Measurements from ENCODE around the gene ZFAND2A. TPM values are rescaled to one million over a fixed set of nuclear protein-coding genes. Genes with fewer than 3 reads are reported as not detected.

Gene ZFAND2A
- polyA plus RNA-seq, 2 of the 4 experiments (the other 2 are of a cell fraction) = 44.1 to 88.6 TPM

- no peak for DNase-seq (ENCODE audit: low read depth in 1 of 2, low spot score in 1 of 2)
- Histone ChIP-seq H3K4me1 (peaks cover 5% of the 10 kb centered on the region; the same call in 2 of the 3 replicates), H3K9me3 (no peaks in the 10 kb centered on the region), H3K4me3 (no peak overlapping the region), H3K27ac (no peak overlapping the region), H3K4me2 (no peak overlapping the region)
- no peak for TF ChIP-seq CBX2 (IDR thresholded peaks at IDR 0.05; ENCODE audit: borderline replicate concordance, low read depth)
- TF ChIP-seq, protein P1, sequence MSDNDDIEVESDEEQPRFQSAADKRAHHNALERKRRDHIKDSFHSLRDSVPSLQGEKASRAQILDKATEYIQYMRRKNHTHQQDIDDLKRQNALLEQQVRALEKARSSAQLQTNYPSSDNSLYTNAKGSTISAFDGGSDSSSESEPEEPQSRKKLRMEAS (IDR thresholded peaks at IDR 0.05) = no peak
- TF ChIP-seq FOXS1 (CRISPR knock-in tag; IDR thresholded peaks at IDR 0.05) = no peak
- TF ChIP-seq, protein P2, sequence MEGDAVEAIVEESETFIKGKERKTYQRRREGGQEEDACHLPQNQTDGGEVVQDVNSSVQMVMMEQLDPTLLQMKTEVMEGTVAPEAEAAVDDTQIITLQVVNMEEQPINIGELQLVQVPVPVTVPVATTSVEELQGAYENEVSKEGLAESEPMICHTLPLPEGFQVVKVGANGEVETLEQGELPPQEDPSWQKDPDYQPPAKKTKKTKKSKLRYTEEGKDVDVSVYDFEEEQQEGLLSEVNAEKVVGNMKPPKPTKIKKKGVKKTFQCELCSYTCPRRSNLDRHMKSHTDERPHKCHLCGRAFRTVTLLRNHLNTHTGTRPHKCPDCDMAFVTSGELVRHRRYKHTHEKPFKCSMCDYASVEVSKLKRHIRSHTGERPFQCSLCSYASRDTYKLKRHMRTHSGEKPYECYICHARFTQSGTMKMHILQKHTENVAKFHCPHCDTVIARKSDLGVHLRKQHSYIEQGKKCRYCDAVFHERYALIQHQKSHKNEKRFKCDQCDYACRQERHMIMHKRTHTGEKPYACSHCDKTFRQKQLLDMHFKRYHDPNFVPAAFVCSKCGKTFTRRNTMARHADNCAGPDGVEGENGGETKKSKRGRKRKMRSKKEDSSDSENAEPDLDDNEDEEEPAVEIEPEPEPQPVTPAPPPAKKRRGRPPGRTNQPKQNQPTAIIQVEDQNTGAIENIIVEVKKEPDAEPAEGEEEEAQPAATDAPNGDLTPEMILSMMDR (IDR thresholded peaks at IDR 0.05) = no peak
- TF ChIP-seq POLR2AphosphoS2 (conservative IDR thresholded peaks at IDR 0.05; ENCODE audit: low read length) = no peak
- 76% methylated on average over 6 of the region's 6 CpGs for WGBS (ENCODE audit: missing lambda C conversion rate)
- FAIRE-seq = no peak
- ChIA-PET CTCF (interaction anchor here (0.6 to 3.0 kb wide), 7 partner anchors 22 to 1107 kb away, joined by 3 to 18 read pairs (median 3); no protein-coding TSS in a partner anchor), POLR2A (no interaction called here)
- ATAC-seq = no peak
These were observed 18.3 kb downstream of the ZFAND2A start for GRCh38 chr7:1141651-1142050.

DNA sequence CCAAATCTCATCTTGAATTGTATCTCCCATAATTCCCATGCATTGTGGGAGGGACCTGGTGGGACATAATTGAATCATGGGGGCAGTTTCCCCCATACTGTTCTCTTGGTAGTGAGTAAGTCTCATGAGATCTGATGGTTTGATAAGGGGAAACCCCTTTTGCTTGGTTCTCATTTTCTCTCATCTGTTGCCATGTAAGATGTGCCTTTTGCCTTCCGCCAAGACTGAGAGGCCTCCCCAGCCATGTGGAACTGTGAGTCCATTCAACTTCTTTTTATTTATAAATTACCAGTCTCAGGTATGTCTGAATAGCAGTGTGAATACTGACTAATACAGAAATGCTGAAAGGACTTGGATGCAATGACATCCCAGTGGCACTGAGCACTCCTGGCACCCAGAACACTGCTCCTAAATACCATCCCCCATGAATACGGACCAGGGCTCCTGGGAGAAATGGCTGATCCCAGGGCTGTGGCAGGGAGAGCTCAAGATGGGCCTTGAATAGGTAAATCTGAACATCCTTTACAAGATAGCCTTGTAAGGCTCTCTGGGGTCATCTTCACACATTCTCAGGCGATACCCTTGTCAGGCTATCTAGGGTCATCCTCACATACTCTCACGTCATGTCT is 19.4 kb downstream of the ZFAND2A start:
- Histone ChIP-seq H3K27ac (no peak overlapping the region), H3K4me2 (no peak overlapping the region), H3K4me1 (peaks cover 8% of the 10 kb centered on the region; the same call in 2 of the 3 replicates), H3K4me3 (no peak overlapping the region), H3K9me3 (no peaks in the 10 kb centered on the region)
- ChIA-PET CTCF (interaction anchor here (1.5 kb wide), 1 partner anchor 147 kb away, joined by 4 read pairs; no protein-coding TSS in a partner anchor), POLR2A (no interaction called here)
- TF ChIP-seq ESRRA (IDR thresholded peaks at IDR 0.05; ENCODE audit: borderline replicate concordance, low read length) = no peak
- no peak for TF ChIP-seq TP53 (CRISPR knock-in tag; IDR thresholded peaks at IDR 0.05)
- TF ChIP-seq EHF (CRISPR knock-in tag; IDR thresholded peaks at IDR 0.05) = no peak
- 0 out of 2 replicates have a peak, but pooled peaks have one; percentile 47 for TF ChIP-seq RFX5 (IDR thresholded peaks at IDR 0.05)
- no peak for ATAC-seq
- 91% methylated on average over 4 of the region's 4 CpGs for WGBS (ENCODE audit: missing lambda C conversion rate)
- no peak for FAIRE-seq
- no peak for DNase-seq (ENCODE audit: low read depth in 1 of 2, low spot score in 1 of 2)

- no peak for FAIRE-seq
- ChIA-PET CTCF (interaction anchor here (0.9 to 3.7 kb wide), 14 partner anchors 12 to 144 kb away, joined by 3 to 24 read pairs (median 8); partner anchors contain the start of gene GPER1), POLR2A (interaction anchor here (0.9 to 2.3 kb wide), 6 partner anchors 12 to 163 kb away, joined by 3 to 17 read pairs (median 8); partner anchors contain the start of genes COX19 and ZFAND2A)
- Histone ChIP-seq H3K9me3 (no peaks in the 10 kb centered on the region), H3K4me2 (peak overlapping the region; percentile 92), H3K27ac (peak overlapping the region; percentile 84 to 97), H3K4me1 (peaks cover 8% of the 10 kb centered on the region; the same call in 2 of the 3 replicates), H3K4me3 (peak overlapping the region; percentile 70)
- TF ChIP-seq JUNB (IDR thresholded peaks at IDR 0.05) (no peak), POLR2A (IDR thresholded peaks at IDR 0.05; ENCODE audit: low read length) (peak; percentile 31), BCL3 (IDR thresholded peaks at IDR 0.05) (0 out of 3 replicates have a peak, but pooled peaks have one; percentile 11), PHF8 (IDR thresholded peaks at IDR 0.05; ENCODE audit: borderline replicate concordance, low read depth) (peak; percentile 31; the same call in 1 of the 2 replicates)
- ATAC-seq = peak; percentile 84 to 90
- DNase-seq (ENCODE audit: low read depth in 1 of 2, low spot score in 1 of 2) = peak in 1 of 2 experiments; percentile 16
- WGBS (ENCODE audit: missing lambda C conversion rate) = 22% methylated on average over 16 of the region's 51 CpGs
These were observed 22.4 kb downstream of the ZFAND2A start for GRCh38 chr7:1137517-1138167.
